ENCODE measurements around the gene CAMTA1. TPM values are rescaled to one million over a fixed set of nuclear protein-coding genes. Genes with fewer than 3 reads are reported as not detected.

CAMTA1 gene
- total RNA-seq, 1 experiment from 2014 or later, result 85.2 TPM

DNA sequence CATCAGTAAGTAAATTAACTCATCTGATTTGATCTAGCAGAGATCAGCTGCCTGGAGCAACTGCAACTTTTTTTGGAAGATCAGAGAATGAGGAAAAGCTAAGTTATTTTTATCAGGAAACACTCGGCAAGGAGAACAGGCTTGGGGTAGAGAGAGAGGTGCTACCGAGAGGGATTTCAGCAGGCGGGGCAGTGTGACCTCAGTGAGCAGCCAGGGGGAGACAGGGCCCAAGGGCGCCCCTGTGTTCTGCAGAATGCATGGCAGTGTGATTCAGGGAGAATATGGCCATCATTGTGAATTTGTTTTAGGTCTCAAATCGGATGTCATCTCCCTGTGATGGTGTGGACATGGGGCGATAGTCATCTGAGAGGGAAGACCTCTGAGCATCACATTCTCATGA is 501.8 kb downstream of the CAMTA1 start:
- no peak overlapping the region for H3K27ac ChIP-seq (ENCODE audit: low read depth, low read length, poor library complexity, severe bottlenecking)
- intact Hi-C loops (cut with micrococcal nuclease; ENCODE audit: unreplicated experiment), result no loop called here
- H3K9me3 ChIP-seq (ENCODE audit: low read depth, low read length, poor library complexity, severe bottlenecking), result no peaks in the 10 kb centered on the region
- ChIA-PET CTCF (no interaction called here), POLR2A (ENCODE audit: low non-redundant PET) (no interaction called here)
- H3K27me3 ChIP-seq (replicated peaks; ENCODE audit: insufficient read depth, low read depth, low read length, poor library complexity), result no peaks in the 10 kb centered on the region
- BruUV-seq (replicated peaks), result no TSS peak
- H3K4me1 ChIP-seq (ENCODE audit: insufficient read depth, low read length, poor library complexity, severe bottlenecking), result peaks cover 12% of the 10 kb centered on the region
- no peak for DNase-seq (ENCODE audit: low spot score)
- H3K36me3 ChIP-seq (ENCODE audit: insufficient read depth, low read length, poor library complexity, severe bottlenecking), result no peaks in the 10 kb centered on the region
- H3K4me3 ChIP-seq (ENCODE audit: low read depth, low read length, poor library complexity, severe bottlenecking), result no peak overlapping the region
- TF ChIP-seq EZH2 (IDR thresholded peaks at IDR 0.05; ENCODE audit: borderline replicate concordance, low read depth, low read length, poor library complexity, severe bottlenecking), result no peak
- TF ChIP-seq, protein P1, sequence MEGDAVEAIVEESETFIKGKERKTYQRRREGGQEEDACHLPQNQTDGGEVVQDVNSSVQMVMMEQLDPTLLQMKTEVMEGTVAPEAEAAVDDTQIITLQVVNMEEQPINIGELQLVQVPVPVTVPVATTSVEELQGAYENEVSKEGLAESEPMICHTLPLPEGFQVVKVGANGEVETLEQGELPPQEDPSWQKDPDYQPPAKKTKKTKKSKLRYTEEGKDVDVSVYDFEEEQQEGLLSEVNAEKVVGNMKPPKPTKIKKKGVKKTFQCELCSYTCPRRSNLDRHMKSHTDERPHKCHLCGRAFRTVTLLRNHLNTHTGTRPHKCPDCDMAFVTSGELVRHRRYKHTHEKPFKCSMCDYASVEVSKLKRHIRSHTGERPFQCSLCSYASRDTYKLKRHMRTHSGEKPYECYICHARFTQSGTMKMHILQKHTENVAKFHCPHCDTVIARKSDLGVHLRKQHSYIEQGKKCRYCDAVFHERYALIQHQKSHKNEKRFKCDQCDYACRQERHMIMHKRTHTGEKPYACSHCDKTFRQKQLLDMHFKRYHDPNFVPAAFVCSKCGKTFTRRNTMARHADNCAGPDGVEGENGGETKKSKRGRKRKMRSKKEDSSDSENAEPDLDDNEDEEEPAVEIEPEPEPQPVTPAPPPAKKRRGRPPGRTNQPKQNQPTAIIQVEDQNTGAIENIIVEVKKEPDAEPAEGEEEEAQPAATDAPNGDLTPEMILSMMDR (conservative IDR thresholded peaks at IDR 0.05; ENCODE audit: low read depth, low read length), result no peak

DNA sequence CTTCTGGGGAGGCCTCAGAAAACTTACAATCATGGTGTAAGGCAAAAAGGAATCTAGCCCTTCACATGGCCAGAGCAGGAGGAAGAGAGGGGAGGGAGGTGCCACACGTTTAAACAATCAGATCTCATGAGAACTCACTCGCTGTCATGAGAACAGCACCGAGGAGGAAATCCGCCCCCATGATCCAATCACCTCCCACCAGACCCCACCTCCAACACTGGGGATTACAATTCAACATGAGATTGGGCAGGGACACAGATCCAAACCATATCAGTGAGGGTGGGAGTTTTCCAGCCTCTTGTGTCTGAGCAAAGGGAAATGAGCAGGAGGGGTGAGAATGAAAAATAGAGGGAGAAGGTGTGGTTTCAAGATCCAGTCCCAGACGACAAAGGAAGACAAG is 503.7 kb downstream of the CAMTA1 start:
- CTCF ChIA-PET, result no interaction called here
- intact Hi-C loops (cut with micrococcal nuclease; ENCODE audit: unreplicated experiment), result no loop called here
- Histone ChIP-seq H3K27ac (ENCODE audit: low read depth, low read length, poor library complexity, severe bottlenecking) (no peak overlapping the region), H3K36me3 (ENCODE audit: insufficient read depth, low read length, poor library complexity, severe bottlenecking) (no peaks in the 10 kb centered on the region), H3K27me3 (replicated peaks; ENCODE audit: insufficient read depth, low read depth, low read length, poor library complexity) (no peaks in the 10 kb centered on the region), H3K4me1 (ENCODE audit: insufficient read depth, low read length, poor library complexity, severe bottlenecking) (peaks cover 32% of the 10 kb centered on the region), H3K4me3 (ENCODE audit: low read depth, low read length, poor library complexity, severe bottlenecking) (no peak overlapping the region), H3K9me3 (ENCODE audit: low read depth, low read length, poor library complexity, severe bottlenecking) (no peaks in the 10 kb centered on the region)
- TF ChIP-seq EZH2 (IDR thresholded peaks at IDR 0.05; ENCODE audit: borderline replicate concordance, low read depth, low read length, poor library complexity, severe bottlenecking), result no peak
- TF ChIP-seq, protein P1 (conservative IDR thresholded peaks at IDR 0.05; ENCODE audit: low read depth, low read length), result no peak
- no peak for DNase-seq (ENCODE audit: low spot score)
- BruUV-seq (replicated peaks), result no TSS peak
- POLR2A ChIA-PET (ENCODE audit: low non-redundant PET), result no interaction called here

DNA sequence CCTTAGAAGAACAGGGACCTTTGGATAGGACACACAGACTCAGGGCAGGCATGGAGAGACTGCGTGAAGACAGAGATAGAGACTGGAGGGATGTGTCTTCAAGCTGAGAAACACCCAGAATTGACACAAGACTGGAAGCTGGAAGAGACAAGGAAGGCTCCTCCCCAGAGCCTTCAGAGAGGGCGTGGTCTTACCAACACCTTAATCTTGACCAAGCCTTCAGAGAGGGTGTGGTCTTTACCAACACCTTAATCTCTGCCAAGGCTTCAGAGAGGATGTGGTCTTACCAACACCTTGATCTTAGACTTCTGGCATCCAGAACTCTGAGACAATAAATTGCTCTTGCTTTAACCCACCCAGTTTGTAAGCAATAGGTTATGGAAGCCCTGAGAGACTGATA is 504.4 kb downstream of the CAMTA1 start:
- BruUV-seq (replicated peaks), result no TSS peak
- no peak for DNase-seq (ENCODE audit: low spot score)
- H3K36me3 ChIP-seq (ENCODE audit: insufficient read depth, low read length, poor library complexity, severe bottlenecking), result no peaks in the 10 kb centered on the region
- ChIA-PET CTCF (no interaction called here), POLR2A (ENCODE audit: low non-redundant PET) (no interaction called here)
- no peak overlapping the region for H3K4me3 ChIP-seq (ENCODE audit: low read depth, low read length, poor library complexity, severe bottlenecking)
- H3K9me3 ChIP-seq (ENCODE audit: low read depth, low read length, poor library complexity, severe bottlenecking), result no peaks in the 10 kb centered on the region
- TF ChIP-seq, protein P1 (conservative IDR thresholded peaks at IDR 0.05; ENCODE audit: low read depth, low read length), result no peak
- no peak for TF ChIP-seq EZH2 (IDR thresholded peaks at IDR 0.05; ENCODE audit: borderline replicate concordance, low read depth, low read length, poor library complexity, severe bottlenecking)
- peaks cover 39% of the 10 kb centered on the region for H3K4me1 ChIP-seq (ENCODE audit: insufficient read depth, low read length, poor library complexity, severe bottlenecking)
- H3K27me3 ChIP-seq (replicated peaks; ENCODE audit: insufficient read depth, low read depth, low read length, poor library complexity), result no peaks in the 10 kb centered on the region
- intact Hi-C loops (cut with micrococcal nuclease; ENCODE audit: unreplicated experiment), result loop anchor here (10.0 kb wide), 2 partner anchors 185 to 355 kb away; no protein-coding TSS in a partner anchor
- no peak overlapping the region for H3K27ac ChIP-seq (ENCODE audit: low read depth, low read length, poor library complexity, severe bottlenecking)

Data from A673 (cell line).